Vagina (tissue), 2 donors: ENCODE data around the gene CSTF2T.

ENCODE experiments used
- CTCF ChIP-seq, 3 experiments: fragments of 450-650 bp in 2 of 3; fragments of 200-600 bp in 1 of 3; sonication (generic) in 1 of 3; IDR thresholded peaks; one replicate each; pipeline ENCODE4 v1.5.1; 2017 to 2019; ENCODE audit warnings: antibody characterized with exemption in 3 of 3, mild to moderate bottlenecking in 2 of 3, moderate library complexity in 2 of 3
- POLR2A ChIP-seq, 2 donors: fragments of 450-650 bp; IDR thresholded peaks; one replicate each; pipeline ENCODE4 v1.6.1; 2017; ENCODE audit warnings: antibody characterized with exemption in 2 of 2, mild to moderate bottlenecking in 2 of 2, moderate library complexity in 2 of 2
- POLR2AphosphoS5 ChIP-seq, 2 donors: sonication (generic); formaldehyde crosslinking; IDR thresholded peaks; one replicate each; pipeline ENCODE4 v1.9.0; 2017; ENCODE audit warnings: antibody characterized with exemption in 2 of 2, mild to moderate bottlenecking in 2 of 2, low read depth in 1 of 2; ENCODE audit not compliant: insufficient read depth in 1 of 2

DNA sequence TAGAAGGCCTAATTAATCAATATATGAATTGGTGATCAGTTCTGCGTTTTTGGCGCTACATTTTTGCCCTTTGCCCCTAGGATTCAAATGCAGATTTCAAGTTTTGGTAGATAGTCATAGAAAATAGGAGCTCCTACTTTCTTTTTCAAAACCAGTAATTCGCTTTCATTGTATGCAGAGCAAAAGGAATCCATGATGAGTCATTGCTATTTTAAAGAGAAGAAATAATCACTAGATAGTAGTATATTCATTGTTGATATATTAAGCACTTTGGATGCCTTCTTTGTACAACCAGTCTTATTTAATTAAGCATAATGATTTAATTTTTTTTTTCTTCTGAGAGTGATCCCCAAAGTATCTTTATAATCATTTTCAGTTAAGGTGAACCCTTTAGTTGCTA, 50.3 kb downstream of the CSTF2T start:
- TF ChIP-seq POLR2A (IDR thresholded peaks at IDR 0.05) (no peak), CTCF (IDR thresholded peaks at IDR 0.05) (no peak), POLR2AphosphoS5 (IDR thresholded peaks at IDR 0.05; ENCODE audit: insufficient read depth in 1 of 2, low read depth in 1 of 2) (no peak)
